NCI-H1694 treated with DMSO at 0.1 percent for 48 hours (cell line): ENCODE measurements around the gene REEP5.
A peak's percentile ranks its signal among the peaks of the same experiment; 100 is the strongest.
"Not testable (repeated sequence)": the region's sequence is repeated elsewhere in the genome, so short reads cannot be mapped to it uniquely, and the experiment has no call there.

ENCODE experiments used
- DNase-seq: peaks from one replicate; lab custom pipeline; 2025; lab: John Stamatoyannopoulos, UW

Gene REEP5

GRCh38 chr5:112933105-112933504 is 11.1 kb upstream of the REEP5 start:
- DNase-seq: no peak

- DNase-seq: no peak
Observed at GRCh38 chr5:112931473-112931872, 9.4 kb upstream of the REEP5 start.

DNA sequence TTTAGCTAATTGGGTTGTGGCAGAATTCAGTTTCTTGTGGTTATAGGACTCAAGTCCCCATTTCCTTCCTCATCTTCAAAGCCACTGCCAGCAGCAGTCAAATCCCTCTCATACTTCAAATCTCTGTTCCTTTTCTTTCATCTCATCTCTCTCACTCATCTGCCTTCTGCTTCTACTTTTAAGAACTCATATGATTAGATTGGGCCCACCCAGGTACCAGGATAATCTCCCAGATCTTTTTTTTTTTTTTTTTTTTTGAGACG is 8.0 kb upstream of the REEP5 start:
- no peak for DNase-seq

GRCh38 chr5:112929336-112930081 is 7.5 kb upstream of the REEP5 start:
- DNase-seq: no peak

- no peak for DNase-seq
Observed at GRCh38 chr5:112923988-112924387, 2.0 kb upstream of the REEP5 start.

DNA sequence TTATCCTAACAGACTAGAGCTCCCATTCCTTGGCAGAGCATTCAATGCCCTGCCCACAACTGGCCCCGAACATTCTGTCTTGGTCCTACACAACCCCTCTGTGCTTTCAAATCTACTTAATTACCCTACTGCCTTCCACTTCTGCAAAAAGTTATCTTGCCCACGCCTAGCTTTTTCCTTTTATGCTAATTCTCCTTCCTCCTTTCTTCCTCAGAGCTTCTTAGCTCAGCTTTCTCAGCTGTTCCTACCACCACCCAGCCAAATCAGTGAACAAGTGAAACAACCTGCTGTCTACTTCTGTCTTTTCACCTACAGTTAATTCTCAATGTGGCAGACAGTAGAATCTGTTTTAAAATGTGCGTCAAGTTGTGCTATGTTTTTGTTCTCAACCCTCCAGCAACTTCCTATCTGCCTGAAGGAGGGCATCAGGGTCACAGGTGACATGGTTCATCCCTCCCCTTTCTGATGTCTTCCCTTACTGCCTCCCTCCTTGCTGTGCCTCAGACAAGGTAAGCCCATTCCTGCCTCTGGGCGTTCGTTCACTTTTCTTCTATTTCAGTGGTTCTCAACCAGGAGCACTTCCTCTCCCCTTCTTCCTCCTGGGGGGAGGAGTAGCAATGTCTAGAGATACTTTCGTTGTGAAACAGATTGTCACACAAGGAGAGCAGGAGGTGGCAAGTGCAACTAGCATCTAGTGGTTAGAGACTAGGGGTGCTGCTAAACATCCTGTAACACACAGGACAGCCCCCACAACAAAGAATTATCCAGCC is 1.3 kb upstream of the REEP5 start:
- DNase-seq: no peak

GRCh38 chr5:112921026-112921832 is 798 bp downstream of the REEP5 start:
- peak; percentile 49 for DNase-seq

- no peak for DNase-seq
Observed at GRCh38 chr5:112919972-112920371, 2.1 kb downstream of the REEP5 start.

- DNase-seq: no peak
Observed at GRCh38 chr5:112918679-112919078, 3.3 kb downstream of the REEP5 start.

- DNase-seq: no peak
Observed at GRCh38 chr5:112918136-112918535, 3.9 kb downstream of the REEP5 start.

GRCh38 chr5:112917453-112917995 is 4.5 kb downstream of the REEP5 start:
- DNase-seq: no peak

DNA sequence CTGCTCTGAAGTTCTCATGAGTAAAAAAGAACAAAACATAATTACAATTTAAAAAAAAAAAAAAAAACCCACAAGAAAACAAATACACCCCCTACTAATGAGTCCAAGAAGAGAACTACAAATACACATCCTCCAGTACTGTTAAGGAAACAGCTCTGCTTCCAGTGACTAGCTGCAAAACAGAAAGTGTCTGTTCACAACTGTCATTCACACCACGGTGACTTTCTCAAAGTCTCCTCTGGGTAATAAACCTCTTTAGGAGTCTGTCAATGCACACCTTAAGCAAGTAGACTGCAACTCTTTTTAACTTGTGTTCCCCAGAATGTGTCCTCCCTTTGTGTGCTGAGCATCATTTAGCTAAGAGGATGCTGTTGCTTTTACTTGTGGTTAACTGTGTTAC is 6.2 kb downstream of the REEP5 start:
- DNase-seq: no peak

DNA sequence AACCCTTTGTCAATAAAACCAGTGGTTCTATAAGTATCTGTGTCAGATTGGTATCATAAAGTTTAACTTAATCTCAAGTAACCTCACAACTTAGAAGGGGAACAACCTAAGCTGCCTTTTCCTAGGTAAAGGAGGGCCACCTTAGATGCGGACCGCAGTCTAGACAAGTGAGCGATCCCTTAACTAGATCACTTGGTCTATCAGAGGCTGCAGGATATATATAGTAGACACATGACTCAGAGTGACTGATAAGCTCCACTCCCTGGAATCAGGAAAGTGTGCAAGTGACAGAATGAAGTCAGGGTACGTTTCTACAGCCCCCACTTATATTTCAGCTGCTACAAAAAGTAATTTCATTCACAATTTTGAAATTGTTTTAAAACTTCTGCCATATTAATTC is 7.4 kb downstream of the REEP5 start:
- no peak for DNase-seq

- no peak for DNase-seq
Observed at GRCh38 chr5:112910529-112910928, 11.5 kb downstream of the REEP5 start.

- DNase-seq: no peak
Observed at GRCh38 chr5:112908854-112909253, 13.2 kb downstream of the REEP5 start.

- DNase-seq: peak; percentile 79
Observed at GRCh38 chr5:112907166-112907631, 14.8 kb downstream of the REEP5 start.

GRCh38 chr5:112906637-112907036 is 15.4 kb downstream of the REEP5 start:
- DNase-seq: no peak

- not testable (repeated sequence) for DNase-seq
Observed at GRCh38 chr5:112904996-112905395, 17.0 kb downstream of the REEP5 start.

- no peak for DNase-seq
Observed at GRCh38 chr5:112902561-112902960, 19.5 kb downstream of the REEP5 start.

- no peak for DNase-seq
Observed at GRCh38 chr5:112895682-112896081, 26.3 kb downstream of the REEP5 start.

GRCh38 chr5:112892776-112893175 is 29.3 kb downstream of the REEP5 start:
- DNase-seq: no peak

GRCh38 chr5:112892066-112892465 is 30.0 kb downstream of the REEP5 start:
- DNase-seq: peak; percentile 5

- DNase-seq: no peak
Observed at GRCh38 chr5:112886975-112887374, 35.1 kb downstream of the REEP5 start.
